Loucy (cell line): ENCODE results near the gene DYNLT3.

Experiments used
- CTCF ChIP-seq: fragments of 200-600 bp; sonication (generic); conservative IDR thresholded peaks from 2 replicates; pipeline ENCODE4 v1.5.1; 2014; ENCODE audit warnings: mild to moderate bottlenecking, antibody characterized with exemption, low read length
- EZH2phosphoT487 ChIP-seq: fragments of 200-600 bp; IDR thresholded peaks from 2 replicates; pipeline ENCODE4 v1.6.1; 2018; ENCODE audit warnings: antibody characterized with exemption, mild to moderate bottlenecking, moderate library complexity, borderline replicate concordance

GRCh38 chrX:37895795-37896510 lies 48.6 kb upstream of the DYNLT3 start:
- TF ChIP-seq CTCF (no peak), EZH2phosphoT487 (no peak)
